ENCODE results near the gene MKNK1. TPM values are rescaled to one million over a fixed set of nuclear protein-coding genes. Genes with fewer than 3 reads are reported as not detected.

MKNK1 gene
- total RNA-seq, 2 experiments from 2014 or later, result 27.1 to 29.6 TPM

- CTCF ChIA-PET, result no interaction called here
- Mint-ChIP-seq H3K27ac (no peak overlapping the region), H3K4me1 (ENCODE audit: low read depth) (peaks cover 5% of the 10 kb centered on the region), H3K4me3 (no peak overlapping the region), H3K27me3 (peaks cover 45% of the 10 kb centered on the region), H3K36me3 (ENCODE audit: low read depth) (no peaks in the 10 kb centered on the region), H3K9me3 (no peaks in the 10 kb centered on the region)
- Histone ChIP-seq H3K36me3 (ENCODE audit: insufficient read depth, low read length) (no peaks in the 10 kb centered on the region), H3K9me3 (ENCODE audit: control insufficient read depth in 1 of 2, insufficient read depth in 1 of 2, low read length in 2 of 2) (no peaks in the 10 kb centered on the region), H3K27ac (ENCODE audit: low read depth in 1 of 2, low read length in 2 of 2) (no peak overlapping the region), H3K4me3 (ENCODE audit: low read length) (no peak overlapping the region), H3K27me3 (ENCODE audit: control insufficient read depth in 1 of 2, insufficient read depth in 2 of 2, low read length in 2 of 2) (peaks cover 8 to 14% of the 10 kb centered on the region in 2 experiments), H3K4me1 (ENCODE audit: insufficient read depth, low read length) (peaks cover 6% of the 10 kb centered on the region)
- no peak for ATAC-seq (ENCODE audit: poor library complexity)
- TF ChIP-seq CTCF (IDR thresholded peaks at IDR 0.05), result no peak
- POLR2A ChIA-PET, result no interaction called here
- DNase-seq, result no peak
- intact Hi-C loops (cut with DNase I, micrococcal nuclease), result loop anchor here in 1 of 2 experiments (10.0 kb wide), 1 partner anchor 67 kb away; the partner anchor contains the start of gene MKNK1
Measured at GRCh38 chr1:46538147-46538546, 65.9 kb downstream of the MKNK1 start.

- Mint-ChIP-seq H3K27me3 (peaks cover 40% of the 10 kb centered on the region), H3K9me3 (no peaks in the 10 kb centered on the region), H3K27ac (no peak overlapping the region), H3K4me3 (no peak overlapping the region), H3K4me1 (ENCODE audit: low read depth) (peaks cover 5% of the 10 kb centered on the region), H3K36me3 (ENCODE audit: low read depth) (no peaks in the 10 kb centered on the region)
- Histone ChIP-seq H3K27me3 (ENCODE audit: control insufficient read depth in 1 of 2, insufficient read depth in 2 of 2, low read length in 2 of 2) (peaks cover 3 to 9% of the 10 kb centered on the region in 2 experiments), H3K27ac (ENCODE audit: low read depth in 1 of 2, low read length in 2 of 2) (no peak overlapping the region), H3K36me3 (ENCODE audit: insufficient read depth, low read length) (no peaks in the 10 kb centered on the region), H3K4me1 (ENCODE audit: insufficient read depth, low read length) (peaks cover 7% of the 10 kb centered on the region), H3K9me3 (ENCODE audit: control insufficient read depth in 1 of 2, insufficient read depth in 1 of 2, low read length in 2 of 2) (no peaks in the 10 kb centered on the region), H3K4me3 (ENCODE audit: low read length) (no peak overlapping the region)
- DNase-seq (no peak), ATAC-seq (ENCODE audit: poor library complexity) (no peak)
- CTCF ChIA-PET, result no interaction called here
- POLR2A ChIA-PET, result no interaction called here
- intact Hi-C loops (cut with DNase I, micrococcal nuclease), result loop anchor here in 1 of 2 experiments (10.0 kb wide), 1 partner anchor 67 kb away; the partner anchor contains the start of gene MKNK1
- no peak for TF ChIP-seq CTCF (IDR thresholded peaks at IDR 0.05)
Measured at GRCh38 chr1:46537651-46538050, 66.4 kb downstream of the MKNK1 start.

- no peak for TF ChIP-seq CTCF (IDR thresholded peaks at IDR 0.05)
- no peak for ATAC-seq (ENCODE audit: poor library complexity)
- no peak overlapping the region for H3K27ac ChIP-seq (ENCODE audit: low read depth in 1 of 2, low read length in 2 of 2)
- Mint-ChIP-seq H3K4me3 (no peak overlapping the region), H3K27me3 (peaks cover 30% of the 10 kb centered on the region), H3K36me3 (ENCODE audit: low read depth) (no peaks in the 10 kb centered on the region), H3K9me3 (no peaks in the 10 kb centered on the region), H3K4me1 (ENCODE audit: low read depth) (peaks cover 5% of the 10 kb centered on the region), H3K27ac (no peak overlapping the region)
- H3K27me3 ChIP-seq (ENCODE audit: control insufficient read depth in 1 of 2, insufficient read depth in 2 of 2, low read length in 2 of 2), result peaks cover 3 to 4% of the 10 kb centered on the region in 2 experiments
- intact Hi-C loops (cut with DNase I, micrococcal nuclease), result loop anchor here in 1 of 2 experiments (10.0 kb wide), 1 partner anchor 68 kb away; the partner anchor contains the start of gene MKNK1
- peaks cover 12% of the 10 kb centered on the region for H3K4me1 ChIP-seq (ENCODE audit: insufficient read depth, low read length)
- H3K4me3 ChIP-seq (ENCODE audit: low read length), result no peak overlapping the region
- no peaks in the 10 kb centered on the region for H3K9me3 ChIP-seq (ENCODE audit: control insufficient read depth in 1 of 2, insufficient read depth in 1 of 2, low read length in 2 of 2)
- ChIA-PET POLR2A (no interaction called here), CTCF (no interaction called here)
- DNase-seq, result no peak
- H3K36me3 ChIP-seq (ENCODE audit: insufficient read depth, low read length), result no peaks in the 10 kb centered on the region
Measured at GRCh38 chr1:46536527-46536926, 67.5 kb downstream of the MKNK1 start.

All from CD4-positive, alpha-beta T cell (primary cell).